Activated naive CD4-positive, alpha-beta T cell treated with anti-CD3 and anti-CD28 coated beads, Interleukin-2, amount 10 ng/mL, durations not matched to agents 5 hours and 36 hours (primary cell): ENCODE data around the gene GPR27. TPM values are rescaled to one million over a fixed set of nuclear protein-coding genes. Genes with fewer than 3 reads are reported as not detected.

Experiments used
- total RNA-seq, 2 experiments: library from RNA; stranded (reverse); gene quantifications; one replicate each; pipeline ENCODE4 v1.2.3, GENCODE V29; 2021

GPR27 gene, protein sequence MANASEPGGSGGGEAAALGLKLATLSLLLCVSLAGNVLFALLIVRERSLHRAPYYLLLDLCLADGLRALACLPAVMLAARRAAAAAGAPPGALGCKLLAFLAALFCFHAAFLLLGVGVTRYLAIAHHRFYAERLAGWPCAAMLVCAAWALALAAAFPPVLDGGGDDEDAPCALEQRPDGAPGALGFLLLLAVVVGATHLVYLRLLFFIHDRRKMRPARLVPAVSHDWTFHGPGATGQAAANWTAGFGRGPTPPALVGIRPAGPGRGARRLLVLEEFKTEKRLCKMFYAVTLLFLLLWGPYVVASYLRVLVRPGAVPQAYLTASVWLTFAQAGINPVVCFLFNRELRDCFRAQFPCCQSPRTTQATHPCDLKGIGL
- total RNA-seq = under 1 TPM; 0.38 to 0.46 TPM

GRCh38 chr3:71753701-71754609 lies at the start of gene GPR27:
Gene GPR27 (plus strand): TSS chr3:71753855. CDS start chr3:71754050, 195 bp downstream.

GRCh38 chr3:71725271-71725991 lies 28.2 kb upstream of the GPR27 start, which contains the start of gene EIF4E3:
Gene EIF4E3 (minus strand): TSS chr3:71725402. CDS start chr3:71725367, 35 bp downstream.

DNA sequence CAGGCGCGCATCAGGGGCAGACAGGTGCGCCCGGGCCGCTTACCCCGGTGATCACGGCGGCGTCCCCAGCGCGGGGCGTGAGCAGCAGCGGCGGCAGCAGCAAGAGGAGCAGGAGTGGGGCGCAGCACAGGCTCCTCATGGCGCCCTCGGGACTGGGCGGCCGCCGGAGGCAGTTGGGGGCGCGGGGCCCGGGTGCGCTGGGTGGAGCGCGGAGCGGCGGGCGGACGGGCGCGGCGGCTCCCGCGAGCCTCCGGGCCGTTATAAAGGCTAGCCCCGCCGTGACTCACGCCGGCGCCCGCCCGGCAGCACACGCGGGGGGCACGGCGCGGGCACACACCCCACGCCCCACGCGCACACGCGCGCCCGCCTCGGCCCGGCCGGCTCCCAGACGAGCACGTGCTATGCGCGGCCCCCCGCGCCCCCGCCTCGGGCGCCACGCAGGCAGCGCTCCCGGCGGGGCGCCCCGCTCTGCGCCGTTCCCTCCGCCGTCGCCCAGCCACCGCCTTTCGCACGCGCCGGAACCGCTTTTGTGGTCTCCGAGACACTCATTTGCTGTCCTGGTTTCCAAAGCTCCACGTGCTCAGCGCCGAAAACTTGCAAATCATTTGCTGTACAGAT lies 31.4 kb downstream of the GPR27 start, which contains the start of gene PROK2:
Gene PROK2, minus strand, starts transcription at position 235 of the 618 bp plus-strand sequence. Its CDS starts 96 bp downstream, at position 139.

Other genes with a start within 250 kb of the GPR27 start
- 100 to 1,000 TPM; 122 TPM for gene FOXP1, start 170.1 kb upstream of the GPR27 start, total RNA-seq
- gene EIF4E3, start 28.5 kb upstream of the GPR27 start, total RNA-seq = 10 to 100 TPM; 69.8 to 71.0 TPM
- under 1 TPM in 1 of 2 experiments, not detected in 1; 0.23 TPM for gene PROK2, start 31.3 kb downstream of the GPR27 start, total RNA-seq